SU-DHL-6 (cell line): Measurements from ENCODE around the gene TLX3.

Experiments
- EZH2phosphoT487 ChIP-seq: fragments of 200-600 bp; sonication (generic), shearing (Covaris generic); conservative IDR thresholded peaks from 2 replicates; pipeline ENCODE4 v1.6.1; 2018; ENCODE audit warnings: mild to moderate bottlenecking, antibody characterized with exemption, low read length, moderate library complexity, mixed read lengths
- TF ChIP-seq, protein P1 (sequence below): fragments of 200-600 bp; sonication (generic); IDR thresholded peaks from one replicate; pipeline ENCODE4 v1.5.1; 2017; ENCODE audit warnings: antibody characterized with exemption, mild to moderate bottlenecking, low read length, moderate library complexity; ENCODE audit not compliant: insufficient read depth, poor library complexity, severe bottlenecking

DNA sequence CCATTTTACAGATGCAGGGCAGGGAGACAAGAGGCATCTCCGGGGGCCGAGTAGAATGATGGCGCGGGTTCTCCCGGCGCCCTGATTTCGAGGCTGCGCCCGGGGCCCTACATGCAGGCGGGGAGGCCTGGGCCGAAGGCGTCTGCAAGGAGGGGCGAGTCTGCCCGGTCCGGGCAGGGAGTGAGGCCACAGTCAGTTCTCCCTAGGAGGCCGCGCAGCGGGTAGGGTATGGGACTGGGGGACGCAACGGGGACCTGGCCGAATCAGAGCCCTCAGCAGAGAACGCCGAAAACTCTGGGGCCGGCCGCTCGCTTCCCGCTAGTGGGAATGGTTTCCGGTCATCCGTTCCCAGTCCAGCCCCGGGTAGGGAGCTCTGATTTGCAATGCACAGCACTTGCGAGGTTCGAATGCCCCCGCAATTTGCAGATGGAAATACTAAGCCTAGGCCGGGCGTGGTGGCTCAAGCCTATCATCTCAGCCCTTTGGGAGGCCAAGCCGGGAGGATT is 6.4 kb downstream of the TLX3 start:
- TF ChIP-seq, protein P1, sequence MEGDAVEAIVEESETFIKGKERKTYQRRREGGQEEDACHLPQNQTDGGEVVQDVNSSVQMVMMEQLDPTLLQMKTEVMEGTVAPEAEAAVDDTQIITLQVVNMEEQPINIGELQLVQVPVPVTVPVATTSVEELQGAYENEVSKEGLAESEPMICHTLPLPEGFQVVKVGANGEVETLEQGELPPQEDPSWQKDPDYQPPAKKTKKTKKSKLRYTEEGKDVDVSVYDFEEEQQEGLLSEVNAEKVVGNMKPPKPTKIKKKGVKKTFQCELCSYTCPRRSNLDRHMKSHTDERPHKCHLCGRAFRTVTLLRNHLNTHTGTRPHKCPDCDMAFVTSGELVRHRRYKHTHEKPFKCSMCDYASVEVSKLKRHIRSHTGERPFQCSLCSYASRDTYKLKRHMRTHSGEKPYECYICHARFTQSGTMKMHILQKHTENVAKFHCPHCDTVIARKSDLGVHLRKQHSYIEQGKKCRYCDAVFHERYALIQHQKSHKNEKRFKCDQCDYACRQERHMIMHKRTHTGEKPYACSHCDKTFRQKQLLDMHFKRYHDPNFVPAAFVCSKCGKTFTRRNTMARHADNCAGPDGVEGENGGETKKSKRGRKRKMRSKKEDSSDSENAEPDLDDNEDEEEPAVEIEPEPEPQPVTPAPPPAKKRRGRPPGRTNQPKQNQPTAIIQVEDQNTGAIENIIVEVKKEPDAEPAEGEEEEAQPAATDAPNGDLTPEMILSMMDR: no peak
- no peak for TF ChIP-seq EZH2phosphoT487
